Myocyte (in vitro differentiated cells): Measurements from ENCODE around the gene ILKAP. TPM values are rescaled to one million over a fixed set of nuclear protein-coding genes. Genes with fewer than 3 reads are reported as not detected.
A peak's percentile ranks its signal among the peaks of the same experiment; 100 is the strongest.

Experiments
- DNase-seq: peaks from one replicate; pipeline ENCODE4 v3.0.0-alpha.2; 2012; ENCODE audit warnings: low read depth
- total RNA-seq: library from RNA; depleted of rRNA; stranded (reverse); fragments of >200 nt; gene quantifications from 2 replicates; pipeline ENCODE4 v1.2.3, GENCODE V29; 2014

ILKAP gene
- total RNA-seq, 1 donor from 2014 or later = 15.6 TPM

- no peak for DNase-seq
Measured at GRCh38 chr2:238166391-238167343, 36.8 kb downstream of the ILKAP start.

DNA sequence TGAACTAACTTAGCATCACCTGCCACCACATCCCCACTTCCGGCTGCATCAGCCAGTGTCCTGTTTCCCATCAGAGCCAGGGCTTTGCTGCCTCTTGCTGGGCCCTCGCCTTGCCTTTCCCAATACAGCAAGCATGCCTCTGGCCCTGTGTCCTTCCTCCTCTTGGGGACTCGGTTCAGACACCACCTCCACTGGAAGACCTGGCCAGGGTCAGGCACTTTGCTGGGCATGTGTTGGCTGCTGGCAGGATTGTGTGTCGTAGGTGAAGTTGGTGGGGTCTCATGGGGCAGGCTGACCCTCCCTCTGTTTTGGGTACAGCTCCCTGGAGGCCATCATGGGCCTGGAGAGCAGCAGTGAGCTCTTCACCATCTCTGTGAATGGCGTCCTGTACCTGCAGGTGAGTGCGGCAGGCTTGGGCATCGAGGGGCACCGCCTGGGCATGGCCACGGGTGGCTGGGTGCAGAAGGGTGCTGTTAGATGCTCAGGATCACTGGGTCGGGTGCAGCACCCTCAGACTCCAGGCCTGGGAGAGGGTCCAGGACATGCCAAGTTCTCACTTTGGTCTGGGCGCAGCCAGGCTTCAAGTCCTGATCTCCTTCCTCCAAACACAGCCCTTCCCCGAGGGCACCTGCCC, 38.1 kb downstream of the ILKAP start:
- no peak for DNase-seq

GRCh38 chr2:238164906-238165287, 38.6 kb downstream of the ILKAP start:
- DNase-seq = no peak

DNA sequence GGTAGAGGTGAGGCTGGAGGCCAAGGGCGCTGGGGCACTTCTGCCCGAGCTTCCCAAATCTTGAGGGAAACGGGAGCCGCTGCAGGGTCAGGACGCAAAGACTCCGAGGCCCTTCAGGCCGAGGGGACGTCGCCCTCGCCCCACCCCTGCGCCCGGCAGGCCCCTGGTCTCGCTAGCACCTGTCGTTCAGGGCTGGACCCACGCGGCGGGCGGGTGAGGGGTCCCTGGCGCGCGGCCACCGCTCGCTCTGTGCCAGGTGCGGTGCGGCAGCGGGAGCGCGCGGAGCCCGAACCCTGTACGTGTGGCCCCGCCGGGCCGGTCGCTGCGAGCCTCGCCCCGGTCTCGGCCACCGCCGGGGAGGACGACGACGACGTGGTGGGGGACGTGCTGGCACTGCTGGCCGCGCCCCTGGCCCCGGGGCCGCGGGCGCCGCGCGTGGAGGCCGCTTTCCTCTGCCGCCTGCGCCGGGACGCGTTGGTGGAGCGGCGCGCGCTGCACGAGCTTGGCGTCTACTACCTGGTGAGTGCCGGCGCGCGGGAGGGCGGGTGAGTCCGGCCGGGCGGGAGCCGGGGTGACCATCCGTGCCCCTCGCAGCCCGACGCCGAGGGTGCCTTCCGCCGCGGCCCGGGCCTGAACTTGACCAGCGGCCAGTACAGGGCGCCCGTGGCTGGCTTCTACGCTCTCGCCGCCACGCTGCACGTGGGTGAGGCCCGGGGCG, 39.9 kb downstream of the ILKAP start:
- DNase-seq = no peak

GRCh38 chr2:238162846-238163441, 40.6 kb downstream of the ILKAP start:
- no peak for DNase-seq

- no peak for DNase-seq
Measured at GRCh38 chr2:238162251-238162845, 41.1 kb downstream of the ILKAP start.

- no peak for DNase-seq
Measured at GRCh38 chr2:238161291-238162051, 42.0 kb downstream of the ILKAP start.

DNA sequence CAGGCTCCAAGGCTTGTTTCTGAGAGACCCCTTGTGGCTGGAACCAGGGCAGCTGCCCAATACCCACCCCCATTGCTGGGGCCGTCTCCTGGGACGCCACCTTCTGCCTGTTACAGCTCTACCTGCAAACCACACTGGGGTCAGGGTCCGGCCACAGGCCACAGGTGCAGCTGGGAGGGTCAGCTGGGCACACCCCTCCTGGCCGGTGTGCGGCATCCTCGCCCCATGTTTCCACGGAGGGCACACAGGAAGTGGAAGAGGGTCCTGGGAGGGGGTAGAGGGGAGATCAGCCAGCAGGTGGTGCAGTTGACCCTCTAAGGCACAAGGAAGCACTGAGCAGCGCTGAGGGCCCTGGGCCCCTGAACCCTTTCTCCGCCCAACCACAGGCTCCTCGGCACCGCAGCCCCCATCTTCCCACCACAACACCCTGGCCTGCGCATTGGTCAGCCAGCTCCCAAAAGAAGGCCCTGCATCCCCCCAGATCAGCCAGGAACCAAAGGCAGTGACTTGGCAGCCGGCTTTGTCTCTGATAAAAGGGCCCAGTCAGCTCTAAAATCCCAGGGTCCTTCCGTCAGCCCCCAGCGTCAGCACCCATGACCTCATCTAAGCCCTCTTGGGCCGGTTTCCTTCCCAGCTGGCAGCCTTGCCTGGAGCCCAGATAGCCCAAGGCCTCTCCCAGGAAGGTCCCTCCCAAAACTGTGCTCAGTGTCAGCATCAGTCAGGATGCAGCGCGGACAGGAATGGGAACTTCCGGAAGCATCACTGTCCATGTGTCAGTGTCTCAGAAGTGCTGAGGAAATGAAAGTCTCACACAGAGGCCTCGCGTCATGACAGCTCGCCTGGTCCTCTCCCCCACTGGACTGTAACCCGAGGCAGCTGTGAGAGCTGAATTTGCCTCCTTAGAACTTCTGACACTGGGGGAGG, 43.0 kb downstream of the ILKAP start:
- DNase-seq = no peak

GRCh38 chr2:238159661-238160205, 43.8 kb downstream of the ILKAP start:
- no peak for DNase-seq

GRCh38 chr2:238159071-238159539, 44.4 kb downstream of the ILKAP start:
- DNase-seq = no peak

DNA sequence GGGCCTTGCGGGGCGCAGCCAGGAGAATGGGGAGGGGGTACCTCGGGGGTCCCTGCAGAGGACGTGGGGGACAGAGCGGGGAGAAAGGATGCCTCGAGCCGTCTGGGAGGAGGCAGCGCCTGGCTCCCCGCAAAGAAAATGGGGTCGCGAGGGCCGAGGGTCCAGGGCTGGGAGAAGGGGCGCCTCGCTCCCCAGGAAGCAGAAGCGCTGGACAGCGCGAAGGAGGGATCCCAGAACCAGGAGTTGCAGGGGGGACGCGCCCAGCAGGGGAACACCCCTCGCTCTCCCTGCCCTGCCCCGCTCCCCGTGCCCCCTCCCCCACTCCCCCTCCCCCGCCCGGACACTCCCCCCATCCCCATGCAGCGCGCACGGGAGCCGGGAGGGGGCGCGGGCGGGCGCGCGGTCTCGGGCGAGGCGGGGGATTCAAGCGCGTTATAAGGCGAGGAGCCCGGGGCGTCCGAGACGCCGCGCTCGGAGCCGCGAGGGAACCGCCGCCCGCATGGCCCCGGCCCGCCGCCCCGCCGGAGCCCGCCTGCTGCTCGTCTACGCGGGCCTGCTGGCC, 44.9 kb downstream of the ILKAP start, which contains the start of gene ERFE:
ERFE (plus strand) TSS at position 462 of the 562 bp plus-strand sequence; CDS start at position 500, 38 bp downstream.
- peak; percentile 58 for DNase-seq

- DNase-seq = no peak
Measured at GRCh38 chr2:238158018-238158508, 45.4 kb downstream of the ILKAP start.

DNA sequence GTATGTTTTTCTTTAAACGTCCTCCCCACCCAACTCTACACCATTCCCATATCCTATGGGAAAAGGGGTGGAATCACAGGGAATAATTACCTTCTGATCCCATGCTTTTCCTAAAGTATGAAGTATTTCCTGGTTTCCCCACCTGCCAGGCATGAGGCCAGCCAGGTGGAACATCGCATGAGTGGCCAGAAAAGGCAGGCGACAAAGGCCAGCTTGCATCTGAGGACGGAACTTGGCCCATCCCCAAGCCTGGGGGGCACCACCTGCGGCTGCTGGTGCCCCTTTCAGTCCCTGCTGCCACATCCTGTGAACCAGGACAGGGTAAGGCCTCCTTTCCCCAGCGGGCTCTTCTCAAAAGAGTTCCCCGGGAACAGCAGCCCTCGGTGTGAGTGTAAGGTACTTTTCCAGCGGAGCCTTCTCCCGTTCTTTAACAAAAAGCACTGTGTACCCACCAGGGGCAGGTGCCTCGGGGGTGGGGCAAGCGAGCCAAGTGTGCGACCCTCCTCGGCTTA, 45.9 kb downstream of the ILKAP start:
- no peak for DNase-seq

DNA sequence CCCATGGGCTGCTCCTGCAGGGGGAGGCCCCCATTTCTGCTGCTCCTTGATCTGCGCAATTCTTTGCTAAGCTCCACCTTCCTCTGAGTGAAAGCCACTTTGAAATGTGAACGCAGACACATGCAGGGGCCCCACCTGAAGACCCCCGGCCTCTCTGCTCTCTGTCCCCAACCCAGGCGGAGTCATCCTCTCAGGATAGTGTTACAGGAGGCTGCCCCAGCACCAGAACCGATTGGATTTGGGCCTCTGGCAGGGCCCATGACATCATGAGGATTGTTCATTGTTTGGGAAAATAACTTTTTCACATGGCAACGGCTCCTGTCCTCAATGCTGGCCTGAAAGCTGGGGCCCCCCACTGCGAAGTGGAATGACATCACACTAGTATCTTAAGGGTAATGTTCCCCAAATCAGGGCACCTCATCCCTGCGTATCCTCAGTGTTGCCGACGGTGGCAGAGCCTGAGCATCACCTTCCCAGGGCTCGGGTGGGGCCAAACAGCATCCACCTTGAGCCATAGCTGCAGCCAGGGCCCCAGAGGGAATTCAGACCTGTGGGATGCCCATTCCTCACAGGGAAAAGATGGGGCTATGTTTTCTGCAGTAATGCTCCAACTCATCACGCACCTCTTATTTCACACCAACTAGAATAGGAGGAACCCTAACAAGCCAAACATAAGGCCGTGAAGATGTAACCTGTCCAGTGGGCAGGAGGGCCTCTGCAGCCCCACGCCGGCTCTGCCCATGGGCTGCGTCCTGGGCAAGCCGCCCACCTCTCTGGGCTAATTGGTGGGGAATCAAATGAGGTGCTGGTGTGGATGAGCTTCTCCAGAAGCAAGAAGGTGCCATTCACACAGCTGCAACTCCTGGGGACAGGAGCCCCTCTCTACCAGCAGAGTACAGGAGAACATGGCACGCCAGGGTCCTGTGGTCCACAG, 47.5 kb downstream of the ILKAP start:
- no peak for DNase-seq

- peak; percentile 84 for DNase-seq
Measured at GRCh38 chr2:238155051-238155760, 48.3 kb downstream of the ILKAP start.

GRCh38 chr2:238154570-238154969, 48.9 kb downstream of the ILKAP start:
- no peak for DNase-seq
